ENCODE results near the gene ISG20.

Gene ISG20

GRCh38 chr15:88655800-88656488, 17.1 kb downstream of the ISG20 start:
- DNase-seq, result no peak

DNA sequence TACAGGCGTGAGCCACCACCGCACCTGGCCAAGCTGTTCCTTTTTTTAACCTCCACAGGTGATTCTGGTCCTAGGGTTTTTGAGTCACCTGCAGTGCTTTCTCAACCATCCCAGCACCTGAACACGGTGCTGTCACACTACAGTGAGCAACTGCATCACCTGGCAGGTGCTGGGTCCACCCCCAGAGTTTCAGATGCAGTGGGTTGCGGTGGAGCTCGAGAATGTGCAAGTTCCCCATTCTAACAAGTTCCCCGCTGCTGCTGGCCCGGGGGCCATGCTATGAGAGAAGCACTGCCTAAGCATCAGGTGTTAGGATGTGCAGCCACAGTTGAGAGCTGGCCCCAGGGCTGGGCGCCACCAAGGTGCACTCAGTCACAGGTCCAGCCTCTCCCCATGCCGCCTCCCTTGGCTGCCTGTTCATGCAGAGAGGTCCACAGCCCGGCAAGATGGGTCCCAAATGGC, 18.0 kb downstream of the ISG20 start:
- no peak for DNase-seq

- DNase-seq, result no peak
Observed at GRCh38 chr15:88657326-88658069, 18.7 kb downstream of the ISG20 start.

DNA sequence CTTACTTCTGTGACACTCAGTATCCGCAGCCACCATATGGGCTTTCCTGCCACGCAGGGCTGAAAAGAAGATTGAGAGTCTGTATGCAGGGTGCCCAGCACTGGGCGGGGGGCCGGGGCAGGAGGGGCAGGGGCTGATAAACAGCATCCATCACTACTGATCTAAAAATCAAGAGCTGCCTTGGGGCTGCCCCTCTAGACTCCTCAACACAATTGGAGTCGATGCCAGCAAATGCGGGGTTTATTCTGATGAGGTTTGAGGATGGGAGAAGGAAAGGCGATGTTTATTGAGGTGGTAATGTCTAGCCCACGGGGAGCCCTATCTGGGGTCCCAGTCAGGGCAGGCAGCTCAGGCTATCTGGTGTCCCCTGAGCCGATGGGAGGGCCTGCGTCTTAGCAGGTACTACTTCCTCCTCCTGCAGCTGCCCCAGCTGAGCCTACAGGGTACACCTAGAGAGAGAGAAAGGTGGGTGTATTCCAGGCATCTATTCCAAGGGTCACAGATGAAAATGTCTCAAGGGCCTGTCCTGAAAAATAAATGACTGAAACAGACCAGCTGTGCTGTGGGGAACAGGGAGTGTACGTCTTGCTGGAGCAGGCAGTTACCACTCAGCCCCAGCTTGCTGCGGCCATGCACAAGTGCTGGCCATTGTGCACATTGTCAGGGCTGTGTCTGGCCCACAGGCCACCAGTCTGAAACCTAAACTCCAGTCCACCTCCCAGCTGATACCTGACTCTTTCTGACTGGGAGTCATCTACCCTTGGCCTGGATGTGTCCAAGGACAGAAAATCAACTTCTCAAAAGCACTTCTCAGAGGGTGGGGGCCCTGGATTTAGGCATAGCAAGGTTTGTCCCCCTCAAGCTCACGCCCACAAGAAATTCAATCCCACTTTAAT, 19.5 kb downstream of the ISG20 start:
- no peak for DNase-seq

GRCh38 chr15:88658972-88659931, 20.4 kb downstream of the ISG20 start:
- peak in 1 of 2 donors; percentile 36 for DNase-seq

DNA sequence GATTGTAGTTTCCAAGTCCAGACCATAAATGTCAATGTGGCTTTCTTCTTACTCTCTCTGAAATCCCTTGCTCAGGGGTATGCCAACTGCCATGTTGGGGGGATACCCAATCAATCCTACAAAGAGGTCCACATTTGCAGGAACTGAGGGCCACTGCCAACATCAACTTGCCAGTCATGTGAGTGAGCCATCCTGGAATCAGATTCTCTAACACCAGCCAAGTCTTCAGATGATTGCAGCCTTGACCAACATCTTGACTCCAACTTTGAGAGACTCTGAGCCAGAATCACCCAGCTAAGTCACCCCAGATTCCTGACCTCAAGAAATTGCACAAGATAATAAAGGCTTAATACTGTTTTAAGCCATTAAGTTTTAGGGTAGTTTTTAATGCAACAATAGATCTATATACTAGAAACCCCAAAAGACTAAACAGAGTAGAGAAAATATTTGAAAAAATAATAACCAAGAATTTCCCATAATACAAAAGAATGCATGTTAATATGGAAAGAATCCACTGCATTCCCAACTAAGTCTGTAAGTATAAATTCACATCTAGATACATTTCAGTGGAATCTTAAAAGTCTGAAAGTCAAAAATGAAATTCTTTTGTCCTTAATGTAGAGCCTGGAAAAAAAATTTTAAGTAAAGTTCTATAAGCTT, 22.4 kb downstream of the ISG20 start:
- no peak for DNase-seq

- DNase-seq, result no peak
Observed at GRCh38 chr15:88661761-88662556, 23.1 kb downstream of the ISG20 start.

DNA sequence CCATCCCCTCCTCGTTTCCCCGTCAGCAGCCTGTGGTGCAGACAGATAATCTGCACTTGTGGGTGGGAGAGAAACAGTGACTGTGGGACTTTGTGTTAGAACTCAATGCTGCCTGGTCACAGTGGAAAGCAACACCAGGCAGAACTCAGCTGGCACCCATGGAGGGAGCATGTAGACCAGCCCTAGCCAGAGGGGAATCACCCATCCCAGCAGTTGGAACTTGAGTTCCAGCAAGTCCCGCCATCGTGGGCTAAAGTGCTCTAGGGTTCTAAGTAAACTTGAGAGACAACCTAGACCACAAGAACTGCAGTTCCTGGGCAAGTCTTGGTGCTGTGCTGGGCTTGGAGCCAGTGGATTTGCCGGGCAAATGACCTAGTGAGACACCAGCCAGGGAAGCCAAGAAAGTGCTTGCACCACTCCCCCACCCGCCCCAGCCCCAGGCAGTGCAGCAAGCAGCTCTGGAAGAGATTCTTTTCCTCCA, 24.4 kb downstream of the ISG20 start:
- DNase-seq, result no peak

- DNase-seq, result peak; percentile 48 to 60
Observed at GRCh38 chr15:88664151-88664778, 25.4 kb downstream of the ISG20 start.

DNA sequence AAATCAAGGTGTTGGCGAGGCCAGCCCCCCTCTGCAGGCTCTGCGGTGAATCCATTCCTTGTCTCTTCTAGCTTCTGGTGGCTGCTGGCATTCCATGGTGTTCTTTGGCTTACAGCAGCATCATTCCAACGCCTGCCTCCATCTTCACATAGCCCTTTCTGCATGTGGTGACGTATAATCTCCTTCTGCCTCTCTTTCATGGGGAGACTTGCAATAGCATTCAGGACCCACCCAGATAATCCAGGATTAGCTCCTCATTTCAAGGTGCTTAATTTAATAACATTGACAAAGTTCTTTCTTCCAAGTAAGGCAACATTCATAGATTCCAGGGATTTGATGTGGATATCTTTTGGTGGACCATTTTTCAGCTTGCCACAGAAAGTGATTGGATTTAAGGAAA, 35.8 kb downstream of the ISG20 start:
- no peak for DNase-seq

DNA sequence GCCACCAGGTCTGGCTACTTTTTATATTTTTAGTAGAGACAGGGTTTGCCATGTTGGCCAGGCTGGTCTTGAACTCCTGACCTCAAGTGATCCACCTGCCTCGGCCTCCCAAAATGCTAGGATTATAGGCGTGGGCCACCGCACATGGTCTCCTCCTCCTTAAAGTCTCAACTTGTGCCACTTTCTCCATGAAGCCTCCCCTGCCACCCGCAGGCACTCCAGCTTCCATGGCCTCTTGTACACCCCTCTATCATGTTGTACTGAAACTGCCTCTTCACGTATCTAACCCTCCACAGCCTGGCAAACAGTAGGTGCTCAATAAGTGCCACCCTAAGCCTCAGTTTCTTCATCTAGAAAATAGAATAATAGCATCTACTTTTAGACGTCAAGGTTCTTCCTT, 39.9 kb downstream of the ISG20 start:
- no peak for DNase-seq

DNA sequence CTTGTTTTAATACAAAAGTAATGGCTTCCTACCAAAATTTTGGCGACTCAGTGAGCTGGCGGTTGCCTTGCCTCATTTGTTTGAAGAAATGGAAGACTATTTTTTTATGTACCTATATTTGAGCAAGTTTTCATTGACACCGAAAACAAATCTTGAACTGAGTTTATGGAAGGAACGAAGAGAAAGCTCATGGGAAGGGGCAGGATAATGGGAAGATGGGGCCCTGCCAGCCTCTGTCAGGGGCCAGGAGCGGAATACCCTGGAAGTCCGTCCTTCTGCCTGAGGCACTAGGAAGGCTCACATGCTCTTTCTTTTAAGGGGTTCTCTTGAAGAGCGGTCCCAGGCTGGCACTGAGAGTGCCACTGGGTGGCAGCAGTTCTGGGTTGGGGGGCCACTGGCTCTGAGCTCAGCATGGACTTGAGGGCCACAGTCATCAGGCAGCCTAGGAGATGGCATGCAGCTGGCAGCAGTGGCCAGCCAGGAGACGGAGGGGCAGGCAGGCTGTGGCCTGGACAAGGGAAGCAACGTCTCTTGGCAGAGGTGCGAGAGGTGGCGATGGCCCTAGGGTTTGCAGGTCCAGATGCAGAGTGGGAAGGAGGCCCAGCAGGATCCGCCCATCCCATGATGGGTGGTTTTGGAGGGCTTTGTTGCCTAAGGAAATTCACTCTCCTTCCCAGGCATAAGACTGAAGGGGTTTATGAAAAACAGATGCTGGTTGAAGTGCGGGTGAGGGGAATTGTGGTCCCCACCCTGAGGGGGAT, 41.6 kb downstream of the ISG20 start:
- no peak for DNase-seq

DNA sequence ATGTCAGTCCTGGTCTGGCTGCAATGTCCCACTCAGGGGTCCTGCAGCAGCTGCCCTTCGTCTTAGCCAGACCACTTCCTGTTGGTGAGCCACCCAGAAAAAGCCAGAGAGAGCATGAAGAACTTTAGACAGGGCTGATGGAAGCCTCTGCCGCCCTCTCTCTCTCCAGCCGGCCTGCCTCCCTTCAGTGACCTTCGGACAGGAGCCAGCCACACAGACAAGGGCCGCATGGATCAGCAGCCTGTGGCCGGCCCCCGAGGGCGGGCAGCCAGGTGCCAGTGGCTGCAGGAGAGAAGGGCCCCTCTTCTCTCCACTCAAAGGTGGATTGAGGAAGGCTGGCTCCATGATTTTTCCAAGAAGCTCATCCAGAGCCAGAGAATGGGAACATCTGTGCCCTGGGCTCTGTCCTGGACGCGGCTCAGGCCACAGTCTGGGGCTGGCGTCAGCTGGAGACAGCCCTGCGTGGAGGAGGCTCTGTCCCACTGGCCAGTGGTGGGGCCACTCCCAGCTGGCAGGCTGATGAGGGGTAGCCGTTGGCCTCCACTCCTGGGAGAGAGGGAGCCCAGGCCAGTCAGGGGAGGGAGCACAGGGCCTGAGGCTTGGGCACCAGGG, 42.9 kb downstream of the ISG20 start:
- no peak for DNase-seq

DNA sequence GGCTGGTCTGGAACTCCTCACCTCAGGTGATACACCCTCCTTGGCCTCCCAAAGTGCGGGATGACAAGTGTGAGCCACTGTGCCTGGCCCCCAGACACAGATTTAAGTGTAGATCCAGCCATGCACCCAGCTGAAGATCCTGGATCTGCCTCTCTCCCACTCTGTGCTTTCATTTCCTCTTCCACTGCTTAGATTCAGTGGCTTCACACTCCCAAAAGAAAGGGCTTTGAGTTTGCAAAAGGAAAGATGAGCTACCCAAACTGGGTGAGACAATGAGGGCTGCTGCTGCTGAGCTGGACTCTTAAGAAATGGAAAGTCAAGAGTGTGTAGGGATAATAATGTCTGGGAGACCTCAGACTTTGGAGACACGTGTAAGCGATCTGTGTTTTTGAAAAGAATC, 45.5 kb downstream of the ISG20 start:
- DNase-seq, result no peak

GRCh38 chr15:88686166-88686565, 47.4 kb downstream of the ISG20 start:
- DNase-seq, result no peak

GRCh38 chr15:88688394-88688933, 49.6 kb downstream of the ISG20 start:
- no peak for DNase-seq

DNA sequence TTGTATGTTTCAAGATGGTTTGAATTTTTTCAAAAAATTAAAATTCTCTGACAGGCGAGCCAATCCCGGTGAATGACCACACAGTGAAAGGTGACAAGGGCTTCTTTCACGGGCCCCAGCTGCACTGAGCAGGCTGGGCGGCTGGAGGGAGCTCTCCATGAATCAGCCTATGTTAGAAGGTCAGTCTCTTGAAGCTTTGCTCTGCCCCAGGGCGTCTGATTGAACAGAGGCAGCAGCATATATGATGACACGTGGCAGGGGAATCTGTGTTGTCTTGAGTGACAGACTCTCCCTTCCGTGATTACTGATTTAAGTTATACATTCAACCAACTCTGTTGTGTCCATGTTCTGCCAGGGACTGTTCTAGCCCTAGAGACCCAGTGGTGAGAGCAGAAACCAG, 51.5 kb downstream of the ISG20 start:
- DNase-seq, result no peak

DNA sequence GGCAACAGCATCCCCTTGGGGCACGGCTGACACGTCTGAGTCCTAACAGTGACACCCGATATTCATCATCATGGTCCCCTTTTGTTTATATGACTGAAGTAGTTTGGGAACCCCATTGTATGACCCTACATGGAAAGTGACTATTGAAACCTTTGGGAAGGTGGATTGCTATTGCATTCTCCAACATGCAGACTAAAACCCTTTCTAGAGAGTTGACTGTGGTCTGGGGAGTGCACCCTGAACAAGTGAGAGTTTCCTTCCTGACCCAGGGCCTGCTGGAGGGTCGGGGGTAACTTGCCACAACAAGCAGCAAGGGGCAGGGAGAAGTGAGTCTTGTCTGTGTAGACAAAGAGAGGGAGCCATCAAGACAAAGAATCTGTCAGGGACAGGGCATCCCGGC, 54.4 kb downstream of the ISG20 start:
- DNase-seq, result no peak

DNA sequence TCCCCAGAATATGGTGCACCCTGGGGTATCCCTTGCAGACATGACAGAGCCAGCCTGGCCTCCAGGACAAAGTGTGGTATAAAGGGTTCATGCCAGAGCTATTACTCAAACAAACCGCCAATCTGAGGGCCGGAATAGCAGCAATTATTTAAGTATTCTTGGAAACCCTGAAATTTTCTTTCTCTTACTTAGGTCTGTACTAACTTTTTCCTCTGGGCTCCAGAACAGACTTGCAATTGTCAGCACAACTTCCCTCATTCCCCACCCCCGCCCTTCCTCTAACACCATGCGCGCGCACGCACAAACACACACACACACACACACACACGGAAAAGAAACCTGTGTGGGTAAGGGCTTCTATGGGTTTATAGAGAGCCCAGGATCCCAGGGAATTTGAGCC, 56.3 kb downstream of the ISG20 start:
- no peak for DNase-seq
